HG02981 (cell line): Measurements from ENCODE around the gene OSBP2.

Experiments used
- ATAC-seq: cut with Tn5 transposase; IDR thresholded peaks from one replicate; pipeline ENCODE4 v1.9.1; 2021; ENCODE audit warnings: mild to moderate bottlenecking, moderate library complexity; ENCODE audit not compliant: unreplicated experiment

OSBP2 gene

DNA sequence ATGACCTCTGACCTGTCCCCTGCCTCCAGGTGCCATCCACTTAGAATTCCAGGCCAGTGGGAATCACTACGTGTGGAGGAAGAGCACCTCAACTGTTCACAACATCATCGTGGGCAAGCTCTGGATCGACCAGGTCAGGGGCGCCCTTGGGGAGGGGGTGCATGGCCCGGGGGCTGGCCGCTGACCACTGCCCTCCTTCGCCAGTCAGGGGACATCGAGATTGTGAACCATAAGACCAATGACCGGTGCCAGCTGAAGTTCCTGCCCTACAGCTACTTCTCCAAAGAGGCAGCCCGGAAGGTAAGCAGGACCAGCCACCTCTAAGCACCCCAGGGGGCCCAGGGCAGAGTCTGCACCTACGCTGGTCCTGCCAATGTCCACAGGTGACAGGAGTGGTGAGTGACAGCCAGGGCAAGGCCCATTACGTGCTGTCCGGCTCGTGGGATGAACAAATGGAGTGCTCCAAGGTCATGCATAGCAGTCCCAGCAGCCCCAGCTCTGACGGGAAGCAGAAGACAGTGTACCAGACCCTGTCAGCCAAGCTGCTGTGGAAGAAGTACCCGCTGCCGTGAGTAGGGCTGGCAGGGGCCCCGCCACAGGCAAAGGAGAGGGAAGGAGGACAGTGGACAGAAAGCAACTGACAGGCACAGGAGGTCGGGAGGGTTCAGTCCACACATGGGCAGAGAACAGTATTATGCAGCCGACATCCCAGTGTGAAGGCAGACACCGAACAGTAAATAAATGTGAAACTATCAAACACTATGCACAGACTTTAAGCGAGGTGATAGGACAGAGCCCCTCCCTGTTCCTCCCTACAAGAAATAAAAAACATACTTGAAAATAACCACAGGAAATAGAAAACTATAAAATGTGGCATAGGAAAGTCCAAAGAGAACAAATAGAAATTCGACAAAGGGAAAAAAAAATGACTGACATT, 199.0 kb downstream of the OSBP2 start:
- no peak for ATAC-seq

DNA sequence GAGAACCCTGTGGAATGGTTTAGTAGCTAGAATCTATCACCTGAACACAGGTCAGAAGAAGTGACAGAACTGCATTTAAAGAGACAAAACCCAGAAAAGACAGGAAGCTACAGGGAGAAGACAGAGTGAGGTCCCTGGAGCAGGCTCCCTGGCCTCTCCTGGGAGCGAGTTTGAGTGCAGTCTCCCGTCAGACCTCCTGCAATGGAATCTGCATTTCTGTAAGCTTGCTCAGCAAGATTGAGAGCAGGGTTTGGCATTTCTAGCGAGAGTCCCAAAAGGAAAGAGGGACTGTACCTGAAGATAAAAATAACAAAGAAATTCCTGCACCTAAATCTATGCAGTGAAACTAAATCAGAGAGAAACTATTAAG, 199.7 kb downstream of the OSBP2 start:
- ATAC-seq = no peak

DNA sequence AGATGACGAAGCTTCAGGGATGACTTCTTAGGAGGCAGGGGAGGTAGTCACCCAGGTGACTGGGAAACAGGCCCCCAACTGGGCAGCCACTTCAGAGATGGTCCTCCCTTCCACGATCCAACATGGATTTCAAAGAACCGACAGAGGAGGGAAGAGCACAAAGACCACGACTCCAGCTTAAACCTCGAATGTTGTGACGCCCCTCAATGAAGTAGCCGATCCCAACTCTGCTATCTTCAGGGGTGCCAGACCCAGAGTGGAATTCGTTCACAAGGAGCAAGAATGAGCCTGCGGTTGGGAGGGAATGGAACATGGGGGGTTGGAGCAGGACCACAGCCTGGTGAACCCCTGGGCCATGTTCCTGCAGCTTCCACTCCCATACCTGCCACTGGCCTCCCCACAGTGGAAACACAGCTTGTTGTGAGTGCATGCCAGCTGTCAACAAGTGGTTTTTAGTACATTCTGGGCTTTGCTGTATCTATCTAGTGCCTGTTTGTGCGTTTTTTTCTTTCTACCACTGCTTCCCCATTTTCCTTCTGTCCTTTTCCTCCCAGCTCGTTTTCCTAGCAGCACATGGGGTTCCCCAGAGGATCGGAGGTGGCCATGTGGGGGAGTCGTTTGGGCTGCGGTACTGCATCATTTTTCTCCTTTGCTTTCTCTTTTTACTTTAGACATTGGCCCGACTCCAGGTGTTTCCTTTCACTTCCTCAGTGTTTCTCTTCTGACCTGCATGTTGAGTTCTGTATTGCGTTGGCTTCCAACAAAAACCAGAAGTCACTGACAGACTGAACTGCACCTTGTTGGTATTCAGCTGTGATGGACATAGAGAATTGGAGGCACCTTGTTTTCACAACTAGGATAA, 208.1 kb downstream of the OSBP2 start:
- ATAC-seq = no peak

DNA sequence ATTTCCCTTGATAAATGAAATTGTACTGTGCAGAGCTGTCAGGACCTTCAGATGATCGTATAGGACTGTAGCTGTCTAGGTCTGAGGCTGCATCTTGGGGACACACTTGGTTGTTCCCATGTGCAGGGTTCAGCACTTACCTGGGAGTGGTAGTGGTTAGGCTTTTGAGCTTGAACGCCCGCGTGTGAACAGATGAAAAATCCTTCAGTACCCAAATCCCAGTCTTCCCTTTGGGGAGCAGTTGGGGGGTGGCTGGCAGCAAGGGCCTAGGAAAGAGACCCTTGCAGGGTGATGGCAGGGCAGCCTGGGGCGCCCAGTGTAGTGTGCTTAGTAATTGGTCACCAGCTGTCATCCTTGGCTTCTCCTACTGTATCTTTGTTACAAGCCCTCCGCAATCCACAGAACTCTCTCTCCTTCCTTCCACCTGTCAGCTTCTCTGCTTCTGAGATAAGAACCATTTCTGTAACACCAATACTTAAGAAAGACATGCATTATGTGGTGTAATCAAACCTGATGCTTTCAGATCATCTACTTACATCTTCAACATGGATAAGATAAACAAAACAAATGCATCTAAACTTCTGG, 209.3 kb downstream of the OSBP2 start:
- no peak for ATAC-seq

DNA sequence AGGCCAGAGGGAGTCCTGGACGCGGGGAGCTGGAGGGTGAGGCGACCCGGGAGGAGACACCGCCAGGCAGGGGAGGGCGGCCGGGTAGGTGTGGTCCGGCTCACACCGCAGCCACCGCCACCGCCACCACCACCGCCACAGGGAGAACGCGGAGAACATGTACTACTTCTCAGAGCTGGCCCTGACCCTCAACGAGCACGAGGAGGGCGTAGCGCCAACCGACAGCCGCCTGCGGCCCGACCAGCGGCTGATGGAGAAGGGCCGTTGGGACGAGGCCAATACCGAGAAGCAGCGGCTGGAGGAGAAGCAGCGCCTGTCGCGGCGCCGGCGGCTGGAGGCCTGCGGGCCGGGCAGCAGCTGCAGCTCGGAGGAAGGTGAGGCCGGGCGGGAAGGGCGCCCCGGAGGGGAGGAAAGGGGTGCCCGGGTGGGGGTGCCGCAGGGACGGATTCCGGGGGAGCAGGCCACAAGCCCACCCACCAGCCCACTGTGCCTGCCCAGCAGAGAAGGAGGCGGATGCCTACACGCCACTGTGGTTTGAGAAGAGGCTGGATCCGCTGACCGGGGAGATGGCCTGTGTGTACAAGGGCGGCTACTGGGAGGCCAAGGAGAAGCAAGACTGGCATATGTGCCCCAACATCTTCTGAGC, 211.1 kb downstream of the OSBP2 start:
- no peak for ATAC-seq

DNA sequence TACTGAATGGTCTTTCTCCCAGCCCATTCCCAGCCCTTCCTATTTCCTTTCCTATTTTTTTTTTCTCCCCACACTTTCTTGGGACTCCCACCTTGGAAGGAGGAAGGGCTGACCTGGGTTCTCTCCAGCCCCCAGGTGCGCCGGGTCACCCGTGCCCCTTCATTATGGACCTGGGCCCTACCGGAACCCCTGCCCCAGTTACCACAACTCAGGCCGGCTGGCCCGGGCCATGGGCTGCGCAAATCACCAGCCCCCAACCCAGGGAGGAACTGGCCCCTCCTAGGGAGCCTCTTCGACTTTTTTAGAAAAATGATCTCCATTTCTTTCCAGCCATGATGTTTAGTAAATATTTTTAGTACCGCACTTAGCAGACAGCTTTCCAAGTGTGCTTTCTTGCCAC, 211.7 kb downstream of the OSBP2 start:
- no peak for ATAC-seq

DNA sequence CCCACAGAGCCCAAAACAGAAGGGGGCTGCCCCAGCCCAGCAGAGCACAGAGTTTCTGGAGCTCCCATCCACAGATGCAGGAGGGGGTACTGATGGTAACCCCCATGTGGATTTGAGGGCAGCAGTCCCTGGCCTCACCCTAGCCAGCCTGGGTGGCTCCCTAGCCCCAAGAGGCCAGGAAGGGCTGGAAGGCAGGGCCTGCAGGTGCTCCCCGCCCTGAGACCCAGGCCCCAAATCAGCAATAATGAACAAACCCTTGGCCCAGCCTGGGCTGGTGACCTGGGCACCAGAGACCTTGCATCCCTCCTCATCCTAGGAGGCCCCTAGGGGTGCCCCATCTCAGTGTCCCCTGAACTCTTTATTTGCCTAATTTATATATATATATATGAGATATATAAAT, 212.3 kb downstream of the OSBP2 start:
- no peak for ATAC-seq

DNA sequence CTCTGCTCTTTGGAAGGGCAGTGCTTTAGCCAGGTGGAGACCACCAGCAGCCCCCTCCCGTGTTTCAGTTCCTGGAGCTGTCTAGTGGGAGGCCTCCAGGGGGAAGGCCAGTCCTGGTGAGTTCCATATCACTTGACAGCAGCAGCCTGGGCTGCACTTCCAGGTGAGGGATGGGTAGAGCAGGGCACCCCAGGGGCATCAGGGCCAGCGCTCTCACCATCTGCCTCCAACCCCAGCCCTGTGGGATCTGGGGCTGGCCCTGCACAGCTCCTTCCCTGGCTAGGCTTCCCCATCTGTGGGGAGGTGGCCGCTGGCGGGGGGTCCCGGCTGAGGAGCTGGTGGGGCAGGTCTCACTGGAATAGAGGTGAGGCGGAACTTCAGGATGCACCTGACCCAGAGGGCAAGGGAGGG, 213.4 kb downstream of the OSBP2 start:
- no peak for ATAC-seq

DNA sequence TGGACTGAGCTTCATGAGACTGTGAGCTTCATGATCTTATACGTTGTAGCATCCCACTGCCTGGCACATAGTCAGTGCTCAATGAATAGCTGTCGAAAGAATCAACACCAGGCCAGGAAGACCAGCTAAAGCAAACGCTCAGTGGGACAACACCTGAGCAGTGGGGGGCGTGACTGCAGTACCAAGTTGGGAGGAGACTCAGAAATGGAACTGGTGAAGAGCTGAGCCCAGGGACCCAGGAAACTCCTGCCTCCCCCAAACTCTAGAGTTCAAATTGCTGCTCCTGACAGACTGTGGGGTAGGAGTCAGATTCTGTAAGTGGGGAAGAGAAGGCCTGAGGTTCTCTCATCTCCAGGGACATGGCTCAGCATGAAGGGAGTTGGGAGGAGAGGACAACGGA, 214.6 kb downstream of the OSBP2 start:
- no peak for ATAC-seq

DNA sequence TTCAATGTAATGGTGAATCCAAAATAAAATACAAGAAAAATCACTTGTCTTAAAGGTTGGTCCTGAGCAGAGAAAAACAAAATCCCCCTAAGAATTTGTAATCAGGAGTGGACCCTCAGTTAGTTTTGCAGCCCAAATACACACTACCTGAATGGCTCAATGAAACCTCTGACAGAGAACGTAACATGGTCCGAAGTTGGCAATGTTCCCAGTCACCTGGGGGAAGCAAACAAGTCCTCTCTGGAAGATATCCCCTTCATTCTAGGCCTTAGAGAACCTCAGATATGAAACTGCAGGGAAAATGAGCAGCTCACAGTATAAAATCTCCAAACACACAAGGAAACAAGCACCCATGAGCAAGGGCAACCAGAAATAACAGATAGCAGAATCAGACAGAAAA, 215.7 kb downstream of the OSBP2 start:
- no peak for ATAC-seq

DNA sequence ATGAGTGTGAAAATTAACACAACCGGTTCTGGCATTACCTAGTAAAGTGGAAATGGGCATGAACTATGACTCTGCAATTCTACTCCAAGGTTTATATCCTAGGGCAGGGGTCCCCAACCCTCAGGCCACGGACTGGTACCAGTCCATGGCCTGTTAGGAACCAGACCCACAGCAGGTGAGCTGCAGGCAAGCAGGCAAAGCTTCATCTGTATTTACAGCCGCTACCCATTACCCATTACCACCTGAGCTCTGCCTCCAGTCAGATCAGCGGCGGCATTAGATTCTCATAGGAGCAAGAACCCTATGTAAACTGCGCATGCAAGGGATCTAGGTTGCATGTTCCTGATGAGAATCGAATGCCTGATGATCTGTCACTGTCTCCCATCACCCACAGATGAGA, 224.1 kb downstream of the OSBP2 start:
- no peak for ATAC-seq

DNA sequence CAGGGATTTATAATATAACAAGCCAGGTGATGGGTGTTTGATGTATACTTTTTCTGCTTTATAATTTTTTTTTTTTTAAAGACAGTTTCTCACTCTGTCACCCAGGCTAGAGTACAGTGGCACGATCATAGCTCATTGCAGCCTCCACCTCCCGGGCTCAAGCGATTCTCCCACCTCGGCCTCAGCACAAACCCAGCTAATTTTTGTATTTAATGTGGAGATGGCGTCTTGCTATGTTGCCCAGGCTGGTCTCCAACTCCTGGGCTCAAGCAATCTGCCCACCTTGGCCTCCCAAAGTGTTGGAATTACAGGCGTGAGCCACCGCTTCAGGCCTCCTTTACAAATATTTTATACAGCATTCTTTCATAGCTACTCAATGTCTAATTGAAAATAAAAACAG, 225.3 kb downstream of the OSBP2 start:
- ATAC-seq = no peak

DNA sequence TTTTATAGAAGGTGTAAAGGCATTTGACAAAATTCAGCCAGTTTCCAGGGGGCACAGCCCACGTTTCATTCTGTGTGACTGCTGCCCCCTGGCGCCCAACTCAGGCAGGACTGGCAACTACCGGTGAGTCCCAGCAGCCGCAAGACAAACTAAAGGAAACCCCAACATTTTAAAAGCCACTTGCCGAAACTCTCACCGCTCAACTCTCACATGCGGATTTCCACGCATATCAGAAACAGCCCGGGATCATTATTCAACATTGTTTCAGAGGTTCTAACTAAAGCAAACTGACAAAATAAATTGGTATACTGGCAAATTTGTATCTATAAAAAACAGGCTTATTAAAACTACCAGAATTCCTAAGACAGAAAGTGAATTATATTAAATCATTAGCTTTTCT, 225.7 kb downstream of the OSBP2 start:
- no peak for ATAC-seq

DNA sequence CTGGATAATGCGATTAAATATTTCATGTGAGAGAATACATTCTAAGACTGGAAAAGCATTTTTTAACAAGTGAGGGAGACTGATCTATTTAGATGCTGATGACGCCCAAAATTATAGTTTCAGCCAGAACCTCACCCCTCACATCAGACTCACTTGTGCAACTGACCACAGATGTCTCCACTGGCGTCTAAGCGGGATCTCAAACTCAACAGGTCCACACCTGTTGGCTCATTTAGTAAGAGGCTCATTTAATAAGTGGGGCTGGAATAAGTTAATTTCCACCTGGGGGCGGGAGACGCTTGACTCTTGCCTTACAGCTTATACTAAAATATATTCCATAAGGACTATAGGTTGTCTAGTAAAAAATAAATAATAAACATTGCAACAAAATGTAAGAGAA, 226.4 kb downstream of the OSBP2 start:
- ATAC-seq = no peak

DNA sequence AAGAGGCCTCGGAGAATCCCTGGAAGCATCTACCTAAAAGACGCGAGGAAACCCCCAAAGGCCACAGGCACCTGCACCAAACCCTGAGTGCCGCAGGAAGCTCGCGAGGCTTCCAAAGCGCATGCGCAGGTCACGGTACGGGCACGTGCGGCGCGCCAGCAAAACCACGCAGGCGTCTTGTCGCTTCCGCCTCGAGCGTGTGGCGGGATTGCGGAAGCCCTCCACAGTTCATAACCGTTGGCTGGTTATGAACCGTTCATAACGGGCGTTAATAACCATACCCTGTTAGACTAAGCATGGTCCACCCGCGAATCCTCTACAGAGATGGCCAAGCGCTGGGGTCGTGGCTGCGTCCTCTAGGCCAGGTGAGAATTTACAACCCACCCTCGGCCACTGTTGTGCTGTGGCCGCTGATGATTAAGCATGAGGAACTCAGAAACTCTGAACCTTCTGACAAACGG, 227.5 kb downstream of the OSBP2 start:
- ATAC-seq = peak; percentile 66

DNA sequence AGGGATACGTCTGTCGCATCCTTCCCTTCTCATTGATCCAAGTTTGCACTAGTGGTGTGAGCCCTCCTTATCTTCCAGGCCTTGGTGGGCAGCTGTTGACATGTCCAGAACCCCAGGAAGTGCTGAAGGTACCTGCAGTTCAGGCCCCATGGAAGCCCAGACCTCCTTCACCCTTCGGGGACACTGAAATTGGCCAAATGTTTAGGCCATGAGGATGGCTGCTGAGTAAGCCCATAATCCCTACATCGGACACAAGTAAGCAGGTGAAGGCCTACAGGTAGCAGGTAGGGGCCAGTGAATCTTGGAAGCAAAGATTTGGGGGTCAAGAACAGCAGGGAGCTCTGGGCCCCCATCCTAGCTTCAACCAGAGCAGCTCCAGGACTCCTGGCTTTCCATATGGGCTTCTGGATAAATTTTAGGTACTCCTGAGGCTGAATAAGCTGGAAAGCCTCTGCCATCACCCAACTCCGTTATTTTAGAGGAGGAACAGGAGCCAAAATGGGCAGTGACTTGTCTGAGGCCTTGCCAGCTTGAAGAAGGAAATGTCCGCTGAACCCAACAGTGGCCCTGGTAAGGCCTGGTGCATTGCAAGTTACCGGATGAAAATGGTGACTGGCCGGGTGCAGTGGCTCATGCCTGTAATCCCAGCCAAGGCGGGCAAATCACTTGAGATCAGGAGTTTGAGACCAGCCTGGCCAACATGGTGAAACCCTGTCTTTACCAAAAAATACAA, 228.7 kb downstream of the OSBP2 start:
- ATAC-seq = no peak

DNA sequence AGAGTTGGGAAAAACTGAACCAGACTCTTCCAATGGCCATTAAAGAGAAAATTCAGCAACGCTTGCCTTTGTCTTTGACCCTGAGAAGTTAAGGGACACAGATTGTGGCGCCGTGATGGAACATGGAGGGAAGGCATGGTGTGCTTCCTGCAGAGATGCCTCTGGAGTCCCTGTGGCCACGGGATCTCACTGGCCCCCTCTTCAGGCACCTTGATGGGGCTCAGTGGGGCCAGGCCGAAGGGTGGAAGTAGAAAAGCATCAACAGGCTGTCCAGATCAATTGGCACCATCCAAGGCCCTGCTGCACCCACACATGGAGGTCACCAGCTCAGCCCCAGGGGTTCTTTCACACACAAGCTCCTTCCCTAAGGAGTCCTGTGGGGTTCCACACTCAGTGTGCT, 231.0 kb downstream of the OSBP2 start:
- no peak for ATAC-seq

DNA sequence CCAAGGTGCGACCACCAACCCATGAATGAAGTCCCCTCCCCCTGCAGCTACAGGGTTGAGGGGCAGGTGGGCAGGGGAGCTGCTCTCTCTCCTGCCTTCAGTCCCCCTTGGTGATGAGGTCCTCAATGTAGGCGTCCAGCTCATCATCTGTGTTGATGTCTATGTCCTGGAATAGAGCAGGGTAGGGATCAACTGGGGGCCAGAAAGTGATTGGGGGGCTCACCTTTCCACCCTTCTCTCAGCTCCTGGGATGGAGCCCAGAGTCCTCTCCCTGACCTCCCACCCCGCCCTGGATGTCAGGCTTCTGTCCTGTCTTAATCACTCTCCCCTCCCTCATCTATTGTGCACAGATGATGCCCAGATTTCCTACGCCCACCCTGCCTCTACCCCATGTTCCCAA, 232.0 kb downstream of the OSBP2 start:
- ATAC-seq = no peak

DNA sequence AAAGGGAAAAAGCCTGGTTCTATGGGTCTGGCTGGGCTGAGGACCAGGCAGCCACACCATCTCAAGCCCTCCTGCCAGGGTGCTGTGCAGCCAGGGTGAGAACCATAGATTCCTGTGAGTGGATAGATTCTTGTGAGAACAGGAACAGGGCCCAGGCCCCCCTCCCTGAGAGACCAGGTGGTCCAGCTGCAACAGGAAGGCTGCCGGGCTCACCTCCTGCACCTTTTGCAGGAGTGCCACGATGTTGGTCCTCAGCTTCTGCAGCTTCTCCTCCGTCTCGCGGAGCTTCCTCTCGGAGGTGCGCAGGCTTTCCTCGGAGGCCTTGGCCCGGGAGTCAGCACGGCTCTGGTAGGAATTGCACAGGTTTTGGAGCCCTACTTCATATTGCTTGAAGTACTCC, 233.1 kb downstream of the OSBP2 start:
- ATAC-seq = no peak

DNA sequence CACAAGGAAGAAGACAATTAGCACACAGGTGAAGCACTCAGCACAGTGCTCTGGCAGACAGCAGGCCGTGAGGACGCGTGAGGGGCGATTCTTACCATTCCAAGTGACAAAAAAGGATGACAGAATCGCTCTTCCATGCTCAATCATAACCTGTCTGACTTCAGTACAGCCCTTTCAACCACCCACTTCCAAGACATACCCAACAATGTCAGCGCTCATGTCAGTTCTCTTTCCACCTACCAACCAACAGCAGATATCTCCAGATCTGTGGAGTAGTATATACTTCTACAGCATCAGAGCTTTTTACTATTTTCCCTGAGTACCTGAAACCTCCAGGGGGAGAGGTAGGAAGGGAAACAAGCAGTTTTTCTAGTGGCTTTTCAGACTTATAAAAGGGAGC, 233.7 kb downstream of the OSBP2 start:
- ATAC-seq = no peak
